HEK293T (cell line): ENCODE data around the gene CBFA2T3.

Experiments
- CTCF ChIA-PET: fragments of 350-600 bp; formaldehyde crosslinking; extraction: SDS; loops from one replicate; lab custom pipeline; 2021; ENCODE audit warnings: antibody characterized with exemption, inconsistent platforms; lab: Yijun Ruan, JAX
- POLR2A ChIA-PET: fragments of 350-600 bp; formaldehyde crosslinking; extraction: SDS; loops from one replicate; lab custom pipeline; 2020; ENCODE audit warnings: antibody characterized with exemption, inconsistent platforms; lab: Yijun Ruan, JAX
- DNase-seq: peaks from one replicate; pipeline ENCODE4 v3.0.0; 2012; ENCODE audit warnings: mixed read lengths; ENCODE audit errors: extremely low spot score
- ARNT ChIP-seq: fragments of 450-650 bp; IDR thresholded peaks from 2 replicates; pipeline ENCODE4 v1.6.1; 2017; ENCODE audit warnings: mild to moderate bottlenecking
- BHLHE40 ChIP-seq: fragments of 450-650 bp; IDR thresholded peaks from 2 replicates; pipeline ENCODE4 v1.6.1; 2016; ENCODE audit warnings: mild to moderate bottlenecking, moderate library complexity, borderline replicate concordance
- CTBP1 ChIP-seq: fragments of 450-650 bp; IDR thresholded peaks from 2 replicates; pipeline ENCODE4 v1.6.1; 2016; ENCODE audit warnings: borderline replicate concordance
- ELF4 ChIP-seq: fragments of 450-650 bp; IDR thresholded peaks from 2 replicates; pipeline ENCODE4 v1.6.1; 2017; ENCODE audit warnings: antibody characterized with exemption
- FOXA1 ChIP-seq: fragments of 450-650 bp; IDR thresholded peaks from 2 replicates; pipeline ENCODE4 v1.6.1; 2016; ENCODE audit warnings: mild to moderate bottlenecking
- FOXK2 ChIP-seq: fragments of 450-650 bp; IDR thresholded peaks from 2 replicates; pipeline ENCODE4 v1.6.1; 2016; ENCODE audit warnings: mild to moderate bottlenecking
- FOXM1 ChIP-seq: fragments of 450-650 bp; IDR thresholded peaks from 2 replicates; pipeline ENCODE4 v1.6.1; 2017; ENCODE audit warnings: mild to moderate bottlenecking, borderline replicate concordance
- HDGF ChIP-seq: fragments of 450-650 bp; IDR thresholded peaks from 2 replicates; pipeline ENCODE4 v1.6.1; 2017; ENCODE audit warnings: antibody characterized with exemption, borderline replicate concordance
- L3MBTL2 ChIP-seq: fragments of 450-650 bp; conservative IDR thresholded peaks from 2 replicates; pipeline ENCODE4 v1.6.1; 2016; ENCODE audit warnings: mild to moderate bottlenecking
- LEF1 ChIP-seq: fragments of 450-650 bp; IDR thresholded peaks from 2 replicates; pipeline ENCODE4 v1.6.1; 2017; ENCODE audit warnings: mild to moderate bottlenecking, borderline replicate concordance
- NFRKB ChIP-seq: fragments of 450-650 bp; IDR thresholded peaks from 2 replicates; pipeline ENCODE4 v1.6.1; 2016; ENCODE audit warnings: mild to moderate bottlenecking, moderate library complexity
- PKNOX1 ChIP-seq: fragments of 450-650 bp; IDR thresholded peaks from 2 replicates; pipeline ENCODE4 v1.6.1; 2016
- SP1 ChIP-seq: fragments of 450-650 bp; IDR thresholded peaks from 2 replicates; pipeline ENCODE4 v1.6.1; 2017
- SUZ12 ChIP-seq: fragments of 450-650 bp; IDR thresholded peaks from 2 replicates; pipeline ENCODE4 v1.6.1; 2016; ENCODE audit warnings: mild to moderate bottlenecking
- TARDBP ChIP-seq: fragments of 450-650 bp; IDR thresholded peaks from 2 replicates; pipeline ENCODE4 v1.6.1; 2016
- ZNF384 ChIP-seq: fragments of 450-650 bp; IDR thresholded peaks from 2 replicates; pipeline ENCODE4 v1.6.1; 2016

Gene CBFA2T3

GRCh38 chr16:88941913-88942909, 34.8 kb downstream of the CBFA2T3 start:
- DNase-seq, result peak; percentile 92
- POLR2A ChIA-PET, result no interaction called here
- no peak for TF ChIP-seq NFRKB
- no peak for TF ChIP-seq PKNOX1
- TF ChIP-seq SP1, result no peak
- no peak for TF ChIP-seq BHLHE40
- no peak; the same call in 1 of the 2 replicates for TF ChIP-seq L3MBTL2
- no peak for TF ChIP-seq SUZ12
- TF ChIP-seq TARDBP, result no peak

GRCh38 chr16:88940862-88941817, 35.9 kb downstream of the CBFA2T3 start:
- TF ChIP-seq PKNOX1 (no peak), HDGF (no peak), SP1 (no peak), NFRKB (no peak), SUZ12 (no peak), FOXK2 (no peak), ARNT (no peak)
- CTCF ChIA-PET, result no interaction called here
- POLR2A ChIA-PET, result no interaction called here
- DNase-seq, result peak; percentile 35

More at GRCh38 chr16:88941913-88942909, 34.8 kb downstream of the CBFA2T3 start:
- CTCF ChIA-PET, result interaction anchor here (0.7 kb wide), 1 partner anchor 244 kb away, joined by 3 read pairs; no protein-coding TSS in a partner anchor

GRCh38 chr16:88939972-88940861, 36.8 kb downstream of the CBFA2T3 start:
- DNase-seq, result no peak
- POLR2A ChIA-PET, result no interaction called here
- CTCF ChIA-PET, result no interaction called here
- TF ChIP-seq FOXM1 (no peak), FOXA1 (no peak), ZNF384 (no peak), SP1 (no peak), L3MBTL2 (no peak), NFRKB (no peak), HDGF (no peak), ARNT (no peak), BHLHE40 (no peak), LEF1 (no peak), FOXK2 (no peak), SUZ12 (no peak)

GRCh38 chr16:88939245-88939971, 37.6 kb downstream of the CBFA2T3 start:
- TF ChIP-seq CTBP1 (no peak), FOXK2 (no peak), TARDBP (no peak), ARNT (no peak), HDGF (no peak), SP1 (no peak), L3MBTL2 (no peak), NFRKB (no peak), ZNF384 (no peak), LEF1 (no peak), PKNOX1 (no peak), FOXA1 (no peak), FOXM1 (no peak), BHLHE40 (no peak), ELF4 (no peak)
- CTCF ChIA-PET, result no interaction called here
- POLR2A ChIA-PET, result no interaction called here
- no peak for DNase-seq
